HEK293T (cell line): ENCODE measurements around the gene C4orf54.

ENCODE experiments used
- CTCF ChIA-PET: fragments of 350-600 bp; formaldehyde crosslinking; extraction: SDS; loops from one replicate; lab custom pipeline; 2021; ENCODE audit warnings: antibody characterized with exemption, inconsistent platforms; lab: Yijun Ruan, JAX
- POLR2A ChIA-PET: fragments of 350-600 bp; formaldehyde crosslinking; extraction: SDS; loops from one replicate; lab custom pipeline; 2020; ENCODE audit warnings: antibody characterized with exemption, inconsistent platforms; lab: Yijun Ruan, JAX
- DNase-seq: peaks from one replicate; pipeline ENCODE4 v3.0.0; 2012; ENCODE audit warnings: mixed read lengths; ENCODE audit errors: extremely low spot score
- ARNT ChIP-seq: fragments of 450-650 bp; IDR thresholded peaks from 2 replicates; pipeline ENCODE4 v1.6.1; 2017; ENCODE audit warnings: mild to moderate bottlenecking
- BHLHE40 ChIP-seq: fragments of 450-650 bp; IDR thresholded peaks from 2 replicates; pipeline ENCODE4 v1.6.1; 2016; ENCODE audit warnings: mild to moderate bottlenecking, moderate library complexity, borderline replicate concordance
- CTBP1 ChIP-seq: fragments of 450-650 bp; IDR thresholded peaks from 2 replicates; pipeline ENCODE4 v1.6.1; 2016; ENCODE audit warnings: borderline replicate concordance
- ELF4 ChIP-seq: fragments of 450-650 bp; IDR thresholded peaks from 2 replicates; pipeline ENCODE4 v1.6.1; 2017; ENCODE audit warnings: antibody characterized with exemption
- FOXA1 ChIP-seq: fragments of 450-650 bp; IDR thresholded peaks from 2 replicates; pipeline ENCODE4 v1.6.1; 2016; ENCODE audit warnings: mild to moderate bottlenecking
- FOXK2 ChIP-seq: fragments of 450-650 bp; IDR thresholded peaks from 2 replicates; pipeline ENCODE4 v1.6.1; 2016; ENCODE audit warnings: mild to moderate bottlenecking
- FOXM1 ChIP-seq: fragments of 450-650 bp; IDR thresholded peaks from 2 replicates; pipeline ENCODE4 v1.6.1; 2017; ENCODE audit warnings: mild to moderate bottlenecking, borderline replicate concordance
- HDGF ChIP-seq: fragments of 450-650 bp; IDR thresholded peaks from 2 replicates; pipeline ENCODE4 v1.6.1; 2017; ENCODE audit warnings: antibody characterized with exemption, borderline replicate concordance
- L3MBTL2 ChIP-seq: fragments of 450-650 bp; conservative IDR thresholded peaks from 2 replicates; pipeline ENCODE4 v1.6.1; 2016; ENCODE audit warnings: mild to moderate bottlenecking
- LEF1 ChIP-seq: fragments of 450-650 bp; IDR thresholded peaks from 2 replicates; pipeline ENCODE4 v1.6.1; 2017; ENCODE audit warnings: mild to moderate bottlenecking, borderline replicate concordance
- NFRKB ChIP-seq: fragments of 450-650 bp; IDR thresholded peaks from 2 replicates; pipeline ENCODE4 v1.6.1; 2016; ENCODE audit warnings: mild to moderate bottlenecking, moderate library complexity
- SP1 ChIP-seq: fragments of 450-650 bp; IDR thresholded peaks from 2 replicates; pipeline ENCODE4 v1.6.1; 2017
- SUZ12 ChIP-seq: fragments of 450-650 bp; IDR thresholded peaks from 2 replicates; pipeline ENCODE4 v1.6.1; 2016; ENCODE audit warnings: mild to moderate bottlenecking
- TARDBP ChIP-seq: fragments of 450-650 bp; IDR thresholded peaks from 2 replicates; pipeline ENCODE4 v1.6.1; 2016
- ZNF384 ChIP-seq: fragments of 450-650 bp; IDR thresholded peaks from 2 replicates; pipeline ENCODE4 v1.6.1; 2016
- TF ChIP-seq, protein P1 (sequence below): fragments of 450-650 bp; IDR thresholded peaks from 2 replicates; pipeline ENCODE4 v1.6.1; 2016

The C4orf54 gene

DNA sequence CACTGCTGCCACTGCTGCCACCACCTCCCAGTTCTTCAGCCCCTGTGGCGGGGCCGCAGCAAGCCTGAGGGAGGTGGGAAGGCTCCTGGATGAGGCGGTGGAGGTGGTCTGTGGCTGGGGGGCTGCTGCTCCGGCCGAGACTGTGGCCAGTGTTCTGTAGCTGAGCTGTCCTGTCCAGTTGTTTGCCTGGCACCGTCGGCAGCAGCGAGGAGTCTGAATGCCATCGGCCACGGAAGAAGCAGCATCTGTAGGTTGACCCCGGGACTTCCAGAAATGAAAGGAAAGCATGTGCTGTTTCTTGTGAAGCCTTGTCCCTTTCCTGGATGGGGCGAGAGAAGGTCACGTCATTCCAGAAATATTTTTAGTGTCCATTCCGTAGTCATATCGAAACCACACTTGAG lies 3.3 kb downstream of the C4orf54 start:
- POLR2A ChIA-PET, result no interaction called here
- no peak for TF ChIP-seq SP1
- TF ChIP-seq CTBP1, result no peak
- TF ChIP-seq BHLHE40, result no peak
- no peak for TF ChIP-seq TARDBP
- TF ChIP-seq HDGF, result no peak
- TF ChIP-seq, protein P1, sequence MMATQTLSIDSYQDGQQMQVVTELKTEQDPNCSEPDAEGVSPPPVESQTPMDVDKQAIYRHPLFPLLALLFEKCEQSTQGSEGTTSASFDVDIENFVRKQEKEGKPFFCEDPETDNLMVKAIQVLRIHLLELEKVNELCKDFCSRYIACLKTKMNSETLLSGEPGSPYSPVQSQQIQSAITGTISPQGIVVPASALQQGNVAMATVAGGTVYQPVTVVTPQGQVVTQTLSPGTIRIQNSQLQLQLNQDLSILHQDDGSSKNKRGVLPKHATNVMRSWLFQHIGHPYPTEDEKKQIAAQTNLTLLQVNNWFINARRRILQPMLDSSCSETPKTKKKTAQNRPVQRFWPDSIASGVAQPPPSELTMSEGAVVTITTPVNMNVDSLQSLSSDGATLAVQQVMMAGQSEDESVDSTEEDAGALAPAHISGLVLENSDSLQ, result no peak
- no peak for TF ChIP-seq ZNF384
- no peak for TF ChIP-seq ELF4
- TF ChIP-seq NFRKB, result no peak
- no peak for TF ChIP-seq L3MBTL2
- no peak for TF ChIP-seq ARNT
- no peak for TF ChIP-seq SUZ12
- no peak for TF ChIP-seq FOXK2
- no peak for TF ChIP-seq LEF1
- no peak for DNase-seq
- CTCF ChIA-PET, result no interaction called here

DNA sequence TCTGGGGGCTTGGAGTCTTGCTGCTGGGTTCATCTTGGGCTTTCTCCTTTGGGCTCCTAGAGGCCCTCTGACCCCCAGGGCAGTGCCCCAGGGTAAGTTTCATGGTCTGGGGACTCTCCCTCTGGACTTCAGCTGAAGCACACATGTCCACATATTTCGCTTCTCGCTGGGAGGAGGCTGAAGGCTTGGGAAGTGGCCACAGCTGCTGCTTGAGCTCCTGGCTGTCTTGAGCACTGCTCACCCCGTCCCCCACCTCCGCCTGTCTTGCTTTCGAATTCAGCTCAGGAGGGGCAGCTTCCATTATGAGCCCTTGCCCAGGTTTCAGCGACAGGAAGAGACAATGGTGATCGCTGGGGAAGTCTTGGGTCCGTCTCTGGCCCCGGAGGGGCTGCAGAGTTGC lies 3.7 kb downstream of the C4orf54 start:
- ChIA-PET POLR2A (no interaction called here), CTCF (no interaction called here)
- TF ChIP-seq CTBP1 (no peak), SUZ12 (no peak)
- DNase-seq, result no peak

DNA sequence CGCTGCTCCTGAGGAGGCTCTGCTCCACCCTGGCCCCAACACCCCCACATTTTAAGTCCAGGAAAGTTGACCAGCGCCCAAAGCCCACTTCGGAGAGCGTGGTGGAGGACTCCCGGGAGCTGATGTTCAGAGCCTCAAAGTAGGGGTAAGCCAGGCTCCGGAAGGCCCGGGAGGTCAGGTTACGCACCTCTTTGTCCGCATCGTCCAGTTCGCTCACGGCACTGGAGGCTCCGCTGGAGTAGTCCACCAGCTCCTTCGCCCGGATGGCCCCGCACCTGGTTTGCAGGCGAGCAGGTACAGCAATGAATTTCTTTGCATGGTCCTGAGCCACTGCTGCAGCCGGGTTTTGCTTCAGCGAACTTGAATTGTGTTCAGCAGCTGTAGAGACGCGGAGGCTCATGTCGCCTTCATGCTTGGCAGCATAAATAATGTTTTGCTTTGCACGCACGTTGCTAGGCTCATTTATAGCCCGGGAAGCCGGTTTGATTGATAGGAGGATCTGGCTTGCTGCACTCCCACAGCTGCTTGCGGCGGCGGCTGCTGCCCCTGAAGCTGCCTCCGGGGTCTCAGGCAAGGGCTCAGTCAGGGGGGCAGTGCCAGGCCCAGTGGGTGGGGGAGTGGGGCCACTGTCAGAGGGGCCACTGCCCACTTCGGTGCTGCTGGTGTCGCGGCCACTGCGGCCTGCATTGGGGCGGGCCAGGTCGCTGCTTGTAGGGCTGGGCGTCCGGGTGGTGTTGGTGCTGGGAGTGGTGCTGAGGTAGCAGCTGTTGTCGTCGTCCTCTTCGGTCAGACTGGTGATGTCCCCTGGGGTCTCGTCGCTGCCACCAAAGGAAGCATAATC lies 4.8 kb downstream of the C4orf54 start:
- no peak for DNase-seq
- POLR2A ChIA-PET, result no interaction called here
- CTCF ChIA-PET, result no interaction called here
- TF ChIP-seq FOXA1 (no peak), FOXK2 (no peak), ELF4 (no peak), SP1 (no peak), TARDBP (no peak), NFRKB (no peak), CTBP1 (no peak), LEF1 (no peak), ARNT (no peak)
- TF ChIP-seq, protein P1, result no peak

DNA sequence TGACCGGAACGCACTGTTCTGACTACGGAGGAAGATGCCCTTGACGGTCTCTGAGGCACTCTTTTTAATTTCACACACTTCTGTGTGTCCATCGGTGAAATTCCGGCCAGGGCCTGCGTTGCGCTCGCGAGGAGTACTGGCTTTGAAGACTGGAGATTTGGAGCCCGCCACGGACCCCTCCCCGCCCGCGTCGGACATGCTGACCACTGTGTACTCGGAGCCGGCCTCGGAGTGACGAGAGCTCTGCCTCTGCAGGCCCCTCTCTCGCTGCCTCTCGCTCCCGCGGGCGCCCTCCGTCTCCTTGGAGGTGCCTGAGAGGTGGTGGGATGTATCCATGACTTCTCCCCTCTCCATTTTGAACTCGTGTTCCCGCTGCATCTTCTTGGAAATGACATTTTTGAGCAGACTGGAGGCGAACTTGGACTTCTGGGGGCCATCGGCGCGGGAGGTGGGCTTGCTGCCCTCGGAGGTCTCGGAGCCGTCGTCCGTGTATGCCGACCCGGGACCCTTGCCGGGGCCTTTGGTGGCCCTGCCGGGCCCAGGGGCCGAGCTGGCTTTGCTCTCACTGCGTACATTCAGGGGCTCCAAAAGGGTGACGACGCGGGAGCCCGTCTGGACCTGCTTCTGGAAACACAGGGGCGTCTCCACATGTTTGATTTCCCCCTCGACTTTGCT lies 5.7 kb downstream of the C4orf54 start:
- DNase-seq, result no peak
- ChIA-PET CTCF (no interaction called here), POLR2A (no interaction called here)

DNA sequence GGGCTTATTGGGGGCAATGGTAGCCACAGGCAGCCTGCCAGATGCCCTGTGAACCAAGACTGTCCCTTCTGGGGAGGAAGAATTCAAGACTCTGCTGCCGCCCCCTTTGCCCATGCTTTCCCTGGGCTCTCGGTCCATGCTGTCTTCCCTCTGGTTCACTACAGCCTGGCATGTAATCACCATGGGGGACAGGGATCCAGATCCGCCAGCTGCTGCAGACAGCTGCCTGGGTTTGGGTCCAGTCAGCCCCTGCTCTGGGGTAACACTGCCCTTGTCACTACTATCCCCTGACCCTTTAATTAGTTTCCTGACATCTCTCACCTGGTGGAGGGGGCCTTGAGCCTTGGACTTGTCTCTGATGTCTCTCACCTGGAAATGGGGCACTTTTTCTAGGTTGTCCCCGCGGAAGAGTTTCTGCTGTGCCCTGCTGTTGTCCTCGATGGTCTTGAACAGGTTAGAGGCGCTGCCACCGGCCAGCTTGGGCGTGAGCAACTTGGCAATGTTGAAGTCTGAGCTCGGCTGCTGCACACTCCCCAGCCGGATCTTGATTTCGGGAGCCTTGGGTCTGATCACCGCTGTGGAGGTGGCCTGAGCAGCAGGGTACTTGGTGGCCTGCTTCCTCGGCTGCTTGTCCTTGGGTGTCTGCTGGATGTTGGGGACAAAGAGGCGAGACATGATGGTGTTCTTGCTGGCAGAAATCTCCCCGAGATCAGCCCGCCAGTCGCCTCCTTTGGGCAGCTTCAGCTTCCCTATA lies 6.4 kb downstream of the C4orf54 start:
- TF ChIP-seq L3MBTL2 (no peak), NFRKB (no peak), LEF1 (no peak), HDGF (no peak)
- POLR2A ChIA-PET, result no interaction called here
- CTCF ChIA-PET, result no interaction called here
- no peak for DNase-seq

More for the DNA sequence above, 5.7 kb downstream of the C4orf54 start:
- no peak for TF ChIP-seq ELF4
- no peak for TF ChIP-seq L3MBTL2
- TF ChIP-seq, protein P1, result no peak
- TF ChIP-seq NFRKB, result no peak
- TF ChIP-seq FOXA1, result no peak
- no peak for TF ChIP-seq FOXK2
- TF ChIP-seq FOXM1, result no peak
- no peak for TF ChIP-seq BHLHE40
- no peak for TF ChIP-seq SUZ12
- TF ChIP-seq ARNT, result no peak
- TF ChIP-seq HDGF, result no peak
- TF ChIP-seq ZNF384, result no peak
- TF ChIP-seq LEF1, result no peak
- no peak for TF ChIP-seq TARDBP
- no peak for TF ChIP-seq SP1
- no peak for TF ChIP-seq CTBP1

DNA sequence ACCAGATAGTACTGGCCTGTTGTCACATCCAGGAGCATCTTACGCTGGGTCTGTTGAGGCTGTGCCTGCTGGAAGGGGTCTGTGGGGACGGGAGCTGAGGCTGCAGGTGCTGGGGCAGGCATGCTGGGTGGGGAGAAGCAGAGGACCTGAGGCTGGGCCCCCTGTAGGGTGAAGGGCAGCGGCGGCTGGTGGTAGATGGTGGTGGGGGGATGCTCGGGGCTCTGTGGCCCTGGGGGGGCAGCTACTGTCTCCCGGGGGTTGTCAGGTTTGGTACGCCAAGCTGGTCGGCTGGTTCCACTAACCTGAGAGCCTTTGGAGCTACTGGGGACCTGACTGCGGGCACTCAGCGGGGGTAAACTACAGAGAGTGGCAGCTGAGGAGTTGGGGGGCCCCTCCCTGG lies 7.8 kb downstream of the C4orf54 start:
- CTCF ChIA-PET, result no interaction called here
- no peak for TF ChIP-seq BHLHE40
- TF ChIP-seq ELF4, result no peak
- no peak for TF ChIP-seq TARDBP
- no peak for TF ChIP-seq NFRKB
- no peak for TF ChIP-seq L3MBTL2
- TF ChIP-seq FOXA1, result no peak
- TF ChIP-seq ARNT, result no peak
- DNase-seq, result no peak
- POLR2A ChIA-PET, result no interaction called here

DNA sequence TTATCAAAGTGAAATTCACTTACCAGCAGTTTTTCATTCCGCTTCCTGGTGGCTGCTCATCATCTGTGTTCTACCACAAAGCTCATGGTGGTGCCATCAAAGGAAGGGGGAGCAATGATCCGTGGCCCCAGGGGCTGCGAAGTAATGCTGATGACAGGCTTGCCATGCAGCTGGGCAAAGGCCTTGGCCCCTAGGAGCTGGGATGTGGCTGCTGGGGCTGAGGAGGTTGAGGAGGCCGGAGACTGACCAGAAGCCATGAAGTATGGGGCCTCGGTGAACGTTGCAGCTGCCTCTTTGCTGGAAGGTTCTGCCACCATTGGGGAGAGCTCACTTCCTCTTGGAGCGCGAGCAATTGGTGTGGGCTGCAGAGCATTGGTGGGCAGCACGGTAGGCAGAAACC lies 8.4 kb downstream of the C4orf54 start:
- POLR2A ChIA-PET, result no interaction called here
- CTCF ChIA-PET, result no interaction called here
- TF ChIP-seq TARDBP, result no peak
- TF ChIP-seq CTBP1, result no peak
- TF ChIP-seq BHLHE40, result no peak
- no peak for TF ChIP-seq ARNT
- no peak for TF ChIP-seq SP1
- no peak for TF ChIP-seq ZNF384
- TF ChIP-seq, protein P1, result no peak
- TF ChIP-seq FOXK2, result no peak
- TF ChIP-seq FOXM1, result no peak
- TF ChIP-seq FOXA1, result no peak
- no peak for TF ChIP-seq SUZ12
- TF ChIP-seq ELF4, result no peak
- TF ChIP-seq HDGF, result no peak
- no peak for TF ChIP-seq NFRKB
- TF ChIP-seq L3MBTL2, result no peak
- TF ChIP-seq LEF1, result no peak
- no peak for DNase-seq
